ENCODE measurements around the gene MTG1. TPM values are rescaled to one million over a fixed set of nuclear protein-coding genes. Genes with fewer than 3 reads are reported as not detected.
"Not testable (repeated sequence)": the region's sequence is repeated elsewhere in the genome, so short reads cannot be mapped to it uniquely, and the experiment has no call there.

The MTG1 gene
- total and polyA plus RNA-seq, 12 donors: 24.0 to 118 (median 48.8) TPM

GRCh38 chr10:133438711-133439273 lies 44.8 kb downstream of the MTG1 start:
- TF ChIP-seq CTCF (IDR thresholded peaks at IDR 0.05): no peak
- TF ChIP-seq POLR2A (IDR thresholded peaks at IDR 0.05): no peak
- DNase-seq: peak in 2 of 7 donors; percentile 12 to 47
- H3K27me3 ChIP-seq: no peaks in the 10 kb centered on the region
- no peak overlapping the region for H3K4me3 ChIP-seq
- 77 to 88% (median 80%) methylated on average over 11 of the region's 11 CpGs for WGBS, 4 donors
- no peaks in the 10 kb centered on the region for H3K9me3 ChIP-seq (replicated peaks in 1 of 3)
- no peaks in the 10 kb centered on the region for H3K36me3 ChIP-seq (replicated peaks in 1 of 2)
- no peak overlapping the region for H3K27ac ChIP-seq
- intact Hi-C loops (cut with DNase I): no loop called here
- H3K4me1 ChIP-seq (replicated peaks in 1 of 2): peaks cover 4 to 5% of the 10 kb centered on the region in 2 donors

GRCh38 chr10:133439517-133440461 lies 45.8 kb downstream of the MTG1 start:
- WGBS, 4 donors: 90 to 95% (median 92%) methylated on average over 24 to 25 of the region's 25 CpGs
- TF ChIP-seq POLR2A (IDR thresholded peaks at IDR 0.05) (no peak), CTCF (IDR thresholded peaks at IDR 0.05) (no peak)
- peak in 2 of 7 donors; percentile 12 to 48 for DNase-seq
- no peaks in the 10 kb centered on the region for H3K36me3 ChIP-seq (replicated peaks in 1 of 2)
- no peak overlapping the region for H3K27ac ChIP-seq
- no peak overlapping the region for H3K4me3 ChIP-seq
- H3K9me3 ChIP-seq (replicated peaks in 1 of 3): no peaks in the 10 kb centered on the region
- intact Hi-C loops (cut with DNase I): no loop called here
- no peaks in the 10 kb centered on the region for H3K27me3 ChIP-seq
- H3K4me1 ChIP-seq (replicated peaks in 1 of 2): peaks cover 4 to 5% of the 10 kb centered on the region in 2 donors

- intact Hi-C loops (cut with DNase I): no loop called here
- Histone ChIP-seq H3K4me1 (replicated peaks in 1 of 2) (peaks cover 4 to 5% of the 10 kb centered on the region in 2 donors), H3K36me3 (replicated peaks in 1 of 2) (no peaks in the 10 kb centered on the region), H3K4me3 (no peak overlapping the region), H3K27ac (no peak overlapping the region), H3K9me3 (replicated peaks in 1 of 3) (no peaks in the 10 kb centered on the region), H3K27me3 (no peaks in the 10 kb centered on the region)
- TF ChIP-seq CTCF (IDR thresholded peaks at IDR 0.05): no peak
- no peak for TF ChIP-seq POLR2A (IDR thresholded peaks at IDR 0.05)
- WGBS, 4 donors: 91 to 97% (median 93%) methylated on average over 6 to 18 of the region's 18 CpGs
- no peak for DNase-seq
Observed at GRCh38 chr10:133440633-133441285, 46.8 kb downstream of the MTG1 start.

- H3K9me3 ChIP-seq (replicated peaks in 1 of 3); H3K4me1 ChIP-seq (replicated peaks in 1 of 2); H3K27ac ChIP-seq; H3K27me3 ChIP-seq; H3K36me3 ChIP-seq (replicated peaks in 1 of 2); H3K4me3 ChIP-seq; intact Hi-C loops (cut with DNase I): not testable (repeated sequence)
- WGBS, 4 donors: 70 to 90% (median 79%) methylated on average over 4 to 12 of the region's 21 CpGs
- DNase-seq: peak in 1 of 7 donors; percentile 25
Observed at GRCh38 chr10:133441356-133441755, 47.4 kb downstream of the MTG1 start.

All from adrenal gland (tissue), 12 donors.